HG03565 (cell line): ENCODE measurements around the gene LGR4.

Source experiments
- ATAC-seq: cut with Tn5 transposase; IDR thresholded peaks from one replicate; pipeline ENCODE4 v1.9.1; 2021; ENCODE audit warnings: mild to moderate bottlenecking, moderate library complexity; ENCODE audit not compliant: unreplicated experiment

Gene LGR4

GRCh38 chr11:27384227-27384626 is 88.4 kb downstream of the LGR4 start:
- no peak for ATAC-seq

- no peak for ATAC-seq
Measured at GRCh38 chr11:27383645-27384044, 88.9 kb downstream of the LGR4 start.

DNA sequence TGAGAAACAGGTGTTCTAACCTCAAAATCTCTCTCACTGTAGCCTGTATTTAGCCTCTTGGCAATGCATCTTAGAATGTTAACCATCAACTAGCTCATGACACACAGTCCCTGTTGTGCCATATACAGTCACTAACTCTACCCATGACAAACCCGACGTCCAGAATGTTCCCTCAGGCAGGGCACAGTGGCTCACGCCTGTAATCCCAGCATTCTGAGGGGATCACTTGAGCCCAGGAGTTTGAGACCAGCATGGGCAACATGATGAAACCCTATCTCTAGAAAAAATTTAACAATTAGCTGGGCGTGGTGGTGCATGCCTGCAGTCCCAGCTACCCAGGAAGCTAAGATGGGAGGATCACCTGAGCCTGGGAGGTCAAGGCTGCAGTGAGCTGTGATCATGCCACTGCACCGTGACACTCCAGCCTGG is 91.3 kb downstream of the LGR4 start:
- no peak for ATAC-seq

GRCh38 chr11:27380771-27381170 is 91.8 kb downstream of the LGR4 start:
- no peak for ATAC-seq

- no peak for ATAC-seq
Measured at GRCh38 chr11:27379449-27379848, 93.1 kb downstream of the LGR4 start.

- ATAC-seq: no peak
Measured at GRCh38 chr11:27375370-27375769, 97.2 kb downstream of the LGR4 start.

DNA sequence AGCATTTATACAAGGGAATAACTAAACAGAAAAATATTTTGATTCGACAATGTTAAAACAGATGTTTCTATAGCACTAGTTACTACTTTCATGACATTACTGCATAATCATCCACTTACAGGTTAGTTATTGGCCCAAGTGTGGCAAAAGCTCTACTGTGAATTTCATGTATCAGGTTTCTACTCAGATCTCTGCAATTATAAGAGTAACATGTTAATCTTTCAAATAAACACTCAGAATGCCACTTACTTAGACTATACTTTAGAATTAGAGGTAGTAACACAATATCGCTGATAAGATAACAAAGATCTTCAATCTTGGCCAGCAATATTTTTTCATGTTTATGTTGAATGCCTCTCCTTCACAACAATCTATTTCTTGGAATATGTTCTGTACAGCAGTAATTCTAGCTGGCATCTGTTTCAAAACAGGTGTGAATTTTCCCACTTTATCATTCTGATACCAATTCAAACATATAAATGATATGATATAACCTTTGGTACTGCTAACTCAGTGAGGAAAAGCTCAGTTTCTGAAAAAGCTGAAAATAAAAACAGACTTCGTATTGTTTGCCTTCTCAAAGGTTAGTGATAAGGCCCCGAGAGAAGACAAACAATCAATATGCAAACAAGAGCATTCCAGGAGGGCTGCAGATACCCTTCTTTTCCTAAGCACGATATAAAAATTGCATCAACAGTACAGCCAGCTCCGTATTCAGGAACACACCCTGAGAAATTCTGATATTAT is 98.6 kb downstream of the LGR4 start:
- ATAC-seq: no peak

- no peak for ATAC-seq
Measured at GRCh38 chr11:27373392-27373791, 99.2 kb downstream of the LGR4 start.

- ATAC-seq: no peak
Measured at GRCh38 chr11:27372164-27372563, 100.4 kb downstream of the LGR4 start.

- ATAC-seq: no peak
Measured at GRCh38 chr11:27371489-27371888, 101.1 kb downstream of the LGR4 start.

DNA sequence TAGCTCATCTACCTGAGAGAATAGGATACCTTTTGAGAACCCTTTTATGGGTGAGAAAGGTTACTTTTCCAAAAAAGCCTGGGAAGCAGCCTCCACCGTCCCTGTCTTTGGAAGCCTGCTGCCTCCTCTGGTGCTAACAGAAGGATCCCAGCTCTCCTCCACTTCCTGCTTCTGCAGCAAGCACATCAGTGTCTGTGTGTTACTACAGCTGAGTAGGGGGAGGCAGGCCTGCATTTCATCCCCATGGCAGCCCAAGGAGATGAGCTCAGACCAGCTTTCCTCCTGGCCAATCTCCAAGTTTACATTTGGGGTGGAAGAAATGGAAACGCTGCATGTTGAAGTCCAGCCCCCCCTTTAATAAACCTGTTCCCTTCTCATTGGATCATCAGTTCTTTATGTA is 102.2 kb downstream of the LGR4 start:
- no peak for ATAC-seq

DNA sequence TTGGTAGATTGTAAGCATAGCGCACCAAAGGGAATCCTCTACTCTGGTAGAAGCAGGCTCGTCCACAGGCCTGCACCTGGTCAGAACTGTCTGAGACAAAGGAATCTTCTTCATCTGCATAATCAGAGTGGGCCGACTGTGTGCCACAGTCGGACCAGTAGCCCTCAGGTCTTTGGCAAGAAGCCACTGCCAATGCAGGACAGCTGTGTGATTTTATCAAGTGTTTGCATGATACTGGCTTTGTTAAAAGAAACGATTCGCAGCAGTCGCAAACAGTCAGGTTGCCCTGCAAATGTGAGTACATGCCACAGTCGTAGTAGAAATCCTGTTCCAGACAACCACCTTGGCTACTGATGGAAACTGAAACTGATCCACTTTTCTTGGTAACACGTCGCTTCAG is 104.7 kb downstream of the LGR4 start:
- ATAC-seq: no peak

GRCh38 chr11:27363576-27364117 is 108.9 kb downstream of the LGR4 start:
- ATAC-seq: no peak

DNA sequence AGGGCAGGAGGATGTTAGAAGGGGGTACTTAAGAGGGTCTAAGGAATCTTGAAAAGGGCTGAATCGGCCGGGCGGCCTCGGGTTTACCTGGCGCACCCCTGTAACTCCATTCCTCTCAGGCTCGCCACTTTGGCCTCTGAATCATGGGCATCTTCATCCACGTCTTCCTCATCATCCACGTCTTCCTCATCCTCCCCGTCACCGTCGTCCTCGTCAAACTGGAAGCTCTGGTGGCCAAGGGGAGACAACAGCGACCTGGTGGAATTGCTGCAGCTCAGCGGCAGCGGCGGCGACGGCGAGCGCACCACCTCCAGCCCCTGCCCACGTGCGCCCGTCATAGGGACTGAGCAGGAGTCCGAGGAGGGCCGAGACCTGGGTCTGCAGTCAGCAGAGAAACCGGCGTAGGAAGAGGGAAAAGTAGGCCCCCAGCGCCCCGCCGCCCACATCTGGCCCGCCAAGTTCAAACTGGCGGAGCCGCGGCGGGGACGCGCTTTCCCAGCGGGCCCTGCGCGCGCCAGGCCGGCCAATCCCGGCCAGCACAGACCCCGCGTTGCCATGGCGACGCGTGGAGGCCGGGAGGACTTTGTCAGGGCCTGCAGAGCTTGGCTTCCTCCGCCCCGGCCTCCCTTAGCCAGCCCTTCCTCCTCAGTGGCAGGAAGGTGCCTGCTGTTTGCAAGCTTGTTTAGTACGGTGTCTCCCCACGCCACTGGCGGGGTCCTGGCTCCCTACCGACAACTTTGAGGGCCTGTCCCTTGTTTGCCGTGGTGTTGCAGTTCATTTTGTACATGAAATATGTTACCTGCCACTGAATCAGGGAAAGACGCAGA is 109.6 kb downstream of the LGR4 start, which contains the start of gene CCDC34:
Gene CCDC34, minus strand, starts transcription at position 467 of the 827 bp plus-strand sequence. Its CDS starts 21 bp downstream, at position 446.
- peak; percentile 100 for ATAC-seq

DNA sequence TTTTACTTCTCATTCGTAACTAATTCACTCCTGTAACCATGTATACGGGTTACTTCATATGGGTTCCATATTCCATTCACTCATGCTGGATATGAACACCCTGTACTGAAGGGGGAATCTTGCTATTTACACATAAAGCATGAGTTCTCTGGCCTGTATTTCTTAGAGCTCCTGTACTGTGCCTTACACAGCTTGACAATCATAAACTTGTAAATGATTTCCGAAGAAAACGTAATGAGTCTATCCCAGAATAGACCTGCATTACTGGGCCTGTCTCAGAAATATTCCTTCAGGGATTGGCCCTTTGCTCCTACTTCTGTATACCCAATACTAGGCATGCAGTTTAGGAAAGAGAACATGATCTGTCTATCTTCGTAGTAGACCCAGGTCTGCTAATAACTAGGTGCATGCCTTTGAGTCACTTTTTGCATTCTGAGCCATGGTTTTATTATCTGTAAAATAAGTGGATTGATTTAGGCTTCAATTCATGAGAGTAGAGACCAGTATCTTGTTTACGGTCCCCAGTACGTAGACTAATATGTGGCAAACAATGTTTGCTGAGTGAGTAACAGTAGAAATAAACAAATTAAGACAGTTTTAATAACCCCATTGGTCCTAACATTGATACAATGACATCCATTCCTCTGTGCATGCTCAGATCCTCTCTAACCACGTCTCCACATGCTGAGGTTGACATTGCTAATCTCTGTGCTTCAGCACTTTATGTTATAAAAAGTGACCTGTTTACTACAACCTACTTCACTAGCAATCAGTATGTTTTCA is 110.8 kb downstream of the LGR4 start:
- no peak for ATAC-seq

GRCh38 chr11:27358296-27358695 is 114.3 kb downstream of the LGR4 start:
- no peak for ATAC-seq

GRCh38 chr11:27357250-27357649 is 115.3 kb downstream of the LGR4 start:
- no peak for ATAC-seq

GRCh38 chr11:27356624-27357222 is 115.9 kb downstream of the LGR4 start:
- ATAC-seq: no peak

DNA sequence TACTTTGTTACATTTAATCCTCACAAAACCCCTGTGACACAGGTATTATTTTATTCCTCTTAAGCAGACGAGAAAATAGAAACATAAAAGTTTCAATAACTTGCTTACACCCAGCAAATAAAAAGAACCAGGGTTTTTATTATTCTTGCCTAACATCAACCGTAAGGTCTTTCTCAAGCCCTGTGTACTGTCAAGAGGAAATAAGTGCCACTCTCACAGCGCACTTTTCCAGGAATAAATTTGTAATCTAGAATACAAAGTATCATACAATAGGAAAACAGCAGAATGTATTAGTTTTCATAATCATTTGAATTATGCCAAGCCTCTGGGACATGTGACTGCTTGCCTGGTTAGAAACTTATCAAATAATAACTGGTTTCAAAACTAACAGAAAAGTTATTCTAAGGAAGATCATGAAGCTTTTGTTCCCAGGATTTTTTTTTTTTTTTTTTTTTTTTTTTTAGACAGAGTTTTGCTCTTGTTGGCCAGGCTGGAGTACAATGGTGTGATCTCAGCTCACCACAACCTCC is 117.0 kb downstream of the LGR4 start:
- no peak for ATAC-seq

DNA sequence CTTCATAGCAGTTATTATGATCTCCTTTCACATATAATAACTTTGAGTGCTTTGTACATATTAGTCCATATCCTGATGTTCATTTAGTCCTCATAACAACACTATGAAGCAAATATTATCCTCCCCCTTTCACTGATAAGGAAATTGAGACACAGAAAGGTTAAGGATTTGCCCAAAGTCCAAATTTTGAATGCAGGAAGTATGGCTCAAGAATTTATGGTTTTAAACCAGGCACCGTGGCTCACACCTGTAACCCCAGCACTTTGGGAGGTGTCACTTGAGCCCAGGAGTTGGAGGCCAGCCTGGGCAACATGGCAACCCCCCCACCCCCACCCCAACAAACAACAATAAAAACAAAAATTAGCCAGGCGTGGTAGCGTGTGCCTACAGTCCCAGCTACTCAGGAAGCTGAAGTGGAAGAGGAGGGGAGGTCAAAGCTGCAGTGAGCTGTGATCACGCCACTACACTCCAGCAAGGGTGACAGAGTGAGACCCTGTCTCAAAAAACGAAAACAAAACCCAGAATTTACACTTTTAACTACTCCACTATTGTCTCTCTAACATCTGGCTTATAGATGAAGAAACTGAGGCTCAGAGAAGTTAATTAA is 118.1 kb downstream of the LGR4 start:
- no peak for ATAC-seq
